Inflammatory macrophage (primary cell): Measurements from ENCODE around the gene CTXND2.
"Not testable (repeated sequence)": the region's sequence is repeated elsewhere in the genome, so short reads cannot be mapped to it uniquely, and the experiment has no call there.

Experiments used
- DNase-seq, 2 donors: peaks; one replicate each; pipeline ENCODE4 v3.0.0-alpha.2; 2020 to 2022
- total RNA-seq, 18 experiments: gene quantifications; one replicate each; lab custom pipeline; 2026; ENCODE audit warnings: mixed read lengths in 6 of 18, inconsistent platforms in 2 of 18; lab: John Stamatoyannopoulos, UW

The CTXND2 gene
- total RNA-seq, result 0 to 0.08 (median 0) reads per million in 18 experiments

- DNase-seq, result no peak
These were observed at the start of gene CTXND2 for GRCh38 chr1:150887018-150887417. TSS of gene CTXND2 (plus strand) at chr1:150887136. CDS start at chr1:150912315, 25,179 bp downstream.

GRCh38 chr1:150840850-150841249 lies 46.1 kb upstream of the CTXND2 start:
- DNase-seq, result not testable (repeated sequence)

GRCh38 chr1:150841626-150842025 lies 45.3 kb upstream of the CTXND2 start:
- no peak for DNase-seq

DNA sequence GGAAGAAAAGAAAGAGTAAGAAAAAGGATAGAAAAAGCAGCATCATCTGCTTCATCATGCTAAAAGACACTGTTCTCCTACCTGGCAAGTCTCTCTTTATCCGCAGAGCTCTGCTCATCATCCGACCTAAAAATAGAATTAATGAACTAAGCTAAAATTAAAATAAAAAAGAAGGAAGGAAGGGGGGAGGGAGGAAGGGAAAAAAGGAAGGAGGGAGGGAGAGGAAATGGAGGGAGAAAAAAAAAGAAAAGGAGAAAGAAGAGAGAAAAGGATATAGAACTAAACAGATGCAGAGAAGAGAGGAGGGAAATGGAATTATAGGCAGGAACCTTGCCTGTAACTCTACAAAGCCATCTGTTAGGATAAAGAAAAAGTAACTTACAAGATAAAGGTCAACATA lies 44.6 kb upstream of the CTXND2 start:
- no peak for DNase-seq

- DNase-seq, result no peak
These were observed 44.0 kb upstream of the CTXND2 start for GRCh38 chr1:150842964-150843363.

- peak; percentile 28 to 48 for DNase-seq
These were observed 43.5 kb upstream of the CTXND2 start for GRCh38 chr1:150843474-150843873.

DNA sequence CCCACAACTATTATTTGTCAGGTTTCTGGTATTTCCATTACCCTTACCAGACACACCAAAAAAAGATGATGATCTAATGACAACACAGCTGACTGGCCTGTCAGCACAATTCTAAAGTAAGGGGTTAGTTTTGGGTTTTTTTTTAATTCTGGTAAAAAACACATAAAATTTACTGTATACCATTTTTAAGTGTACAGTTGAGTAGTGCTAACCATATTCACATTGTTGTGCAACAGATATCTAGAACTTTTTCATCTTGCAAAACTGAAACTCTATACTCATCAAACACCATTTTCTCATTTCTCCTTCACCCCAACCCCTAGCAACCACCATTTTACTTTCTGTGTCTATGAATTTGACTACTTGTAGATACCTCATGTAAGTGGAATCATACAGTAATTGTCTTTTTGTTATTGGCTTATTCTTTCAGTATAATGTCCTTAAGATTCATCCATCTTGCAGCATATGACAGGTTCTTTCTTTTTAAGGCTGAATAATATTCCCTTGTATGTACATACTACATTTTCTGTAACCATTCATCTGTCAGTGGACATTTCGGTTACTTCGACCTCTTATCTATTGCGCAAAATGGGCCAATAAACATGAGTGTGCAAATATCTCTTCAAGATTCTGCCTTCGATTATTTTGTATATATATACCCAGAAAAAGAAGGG lies 40.3 kb upstream of the CTXND2 start:
- no peak for DNase-seq

DNA sequence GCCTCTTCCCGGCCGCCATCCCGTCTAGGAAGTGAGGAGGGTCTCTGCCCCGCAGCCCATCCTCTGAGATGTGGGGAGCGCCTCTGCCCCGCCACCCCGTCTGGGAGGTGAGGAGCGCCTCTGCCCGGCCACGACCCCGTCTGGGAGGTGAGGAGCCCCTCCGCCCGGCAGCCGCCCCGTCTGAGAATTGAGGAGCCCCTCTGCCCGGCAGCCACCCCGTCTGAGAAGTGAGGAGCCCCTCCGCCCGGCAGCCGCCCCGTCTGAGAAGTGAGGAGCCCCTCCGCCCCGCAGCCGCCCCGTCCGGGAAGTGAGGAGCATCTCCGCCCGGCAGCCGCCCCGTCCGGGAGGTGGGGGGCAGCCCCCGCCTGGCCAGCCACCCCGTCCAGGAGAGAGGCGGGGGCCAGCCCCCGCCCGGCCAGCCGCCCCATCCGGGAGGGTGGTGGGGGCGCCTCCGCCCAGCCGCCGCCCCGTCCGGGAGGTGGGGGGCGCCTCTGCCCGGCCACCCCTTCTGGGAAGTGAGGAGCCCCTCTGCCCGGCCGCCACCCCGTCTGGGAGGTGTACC lies 36.1 kb upstream of the CTXND2 start:
- not testable (repeated sequence) for DNase-seq

DNA sequence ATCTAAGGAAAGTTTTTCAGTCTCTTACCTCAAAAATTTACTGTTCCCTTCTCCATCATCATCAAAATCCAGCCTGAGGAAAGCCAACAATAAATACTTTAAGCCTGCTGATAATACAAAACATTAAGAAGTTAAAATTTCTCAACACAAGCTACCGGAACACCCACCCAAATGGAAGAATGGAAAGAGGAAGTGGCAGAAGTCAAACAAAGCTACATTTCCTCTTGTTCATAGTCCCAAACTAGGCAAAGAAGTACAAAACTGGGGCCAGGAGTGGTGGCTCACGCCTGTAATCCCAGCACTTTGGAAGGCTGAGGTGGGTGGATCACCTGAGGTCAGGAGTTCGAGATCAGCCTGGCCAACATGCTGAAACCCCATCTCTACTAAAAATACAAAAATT lies 34.2 kb upstream of the CTXND2 start:
- peak; percentile 32 to 57 for DNase-seq

DNA sequence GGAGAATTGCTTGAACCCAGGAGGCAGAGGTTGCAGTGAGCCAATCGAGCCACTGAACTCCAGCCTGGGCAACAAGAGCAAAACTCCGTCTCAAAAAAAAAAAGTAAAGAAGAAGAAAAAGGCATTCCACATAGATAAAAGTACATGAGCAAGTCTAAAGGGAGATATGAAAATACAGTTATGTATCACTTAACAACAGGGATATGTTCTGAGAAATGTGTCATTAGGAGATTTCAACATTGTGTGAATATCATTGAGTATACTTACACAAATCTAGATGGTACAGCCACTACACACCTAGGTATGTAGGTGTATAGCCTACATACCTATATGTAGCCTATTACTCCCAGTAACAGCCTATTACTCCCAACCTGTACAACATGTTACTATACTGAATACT lies 23.2 kb upstream of the CTXND2 start:
- DNase-seq, result no peak

GRCh38 chr1:150864200-150864599 lies 22.7 kb upstream of the CTXND2 start:
- DNase-seq, result not testable (repeated sequence)

GRCh38 chr1:150869683-150870082 lies 17.3 kb upstream of the CTXND2 start:
- no peak for DNase-seq

- no peak for DNase-seq
These were observed 14.4 kb upstream of the CTXND2 start for GRCh38 chr1:150872572-150872971.

GRCh38 chr1:150873521-150873920 lies 13.4 kb upstream of the CTXND2 start:
- DNase-seq, result no peak

DNA sequence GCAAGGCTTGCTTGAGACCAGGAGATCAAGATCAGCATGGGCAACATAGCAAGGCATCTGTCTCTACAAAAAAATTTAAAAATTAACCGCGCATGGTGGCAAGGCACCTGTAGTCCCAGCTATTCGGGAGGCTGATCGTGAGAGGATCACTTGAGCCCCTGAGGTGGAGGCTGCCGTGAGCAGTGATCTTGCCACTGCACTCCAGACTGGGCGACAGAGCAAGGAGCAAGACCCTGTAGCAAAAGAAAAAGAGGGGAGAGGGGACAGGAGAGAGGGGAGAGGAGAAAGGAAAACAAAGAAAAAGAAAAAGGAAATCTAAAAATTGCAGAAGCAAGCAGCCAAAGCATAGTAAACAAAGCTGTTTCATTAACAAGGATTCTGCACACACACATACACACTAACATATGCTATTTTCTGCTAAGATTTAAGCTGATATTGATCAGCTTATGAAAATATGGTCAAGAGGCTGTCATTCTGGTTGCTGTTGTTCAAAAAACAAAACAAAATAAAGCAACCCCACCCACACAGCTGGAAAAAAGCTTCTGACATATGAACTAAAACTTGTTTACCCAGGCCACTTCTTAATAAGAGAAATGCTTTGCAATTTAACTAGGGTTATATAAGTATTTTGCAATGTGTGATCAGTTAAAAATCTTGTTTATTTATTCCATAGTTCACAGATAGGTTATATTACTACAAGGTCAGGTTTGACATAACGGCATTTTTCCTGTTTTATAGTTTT lies 12.3 kb upstream of the CTXND2 start:
- DNase-seq, result peak; percentile 23 to 36

GRCh38 chr1:150875197-150876118 lies 11.5 kb upstream of the CTXND2 start:
- no peak for DNase-seq

DNA sequence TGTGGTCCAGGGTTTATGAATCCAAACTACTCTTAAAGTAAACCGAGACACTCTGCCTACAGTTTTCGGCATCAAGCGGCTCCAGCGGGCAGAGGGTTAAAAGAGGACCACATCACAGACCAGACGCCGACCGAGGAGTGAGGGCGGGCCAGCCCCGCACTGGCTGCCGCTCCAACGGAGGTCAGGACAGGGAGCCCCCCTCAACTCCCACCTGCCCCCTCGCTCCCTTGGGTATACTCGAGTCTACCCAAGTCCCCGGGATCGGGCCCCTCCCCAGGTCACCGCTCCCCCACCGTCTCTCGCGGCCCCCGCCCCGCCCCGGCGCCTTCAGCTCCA lies 10.8 kb upstream of the CTXND2 start:
- DNase-seq, result peak; percentile 38 to 40

GRCh38 chr1:150878931-150879330 lies 8.0 kb upstream of the CTXND2 start:
- not testable (repeated sequence) for DNase-seq

DNA sequence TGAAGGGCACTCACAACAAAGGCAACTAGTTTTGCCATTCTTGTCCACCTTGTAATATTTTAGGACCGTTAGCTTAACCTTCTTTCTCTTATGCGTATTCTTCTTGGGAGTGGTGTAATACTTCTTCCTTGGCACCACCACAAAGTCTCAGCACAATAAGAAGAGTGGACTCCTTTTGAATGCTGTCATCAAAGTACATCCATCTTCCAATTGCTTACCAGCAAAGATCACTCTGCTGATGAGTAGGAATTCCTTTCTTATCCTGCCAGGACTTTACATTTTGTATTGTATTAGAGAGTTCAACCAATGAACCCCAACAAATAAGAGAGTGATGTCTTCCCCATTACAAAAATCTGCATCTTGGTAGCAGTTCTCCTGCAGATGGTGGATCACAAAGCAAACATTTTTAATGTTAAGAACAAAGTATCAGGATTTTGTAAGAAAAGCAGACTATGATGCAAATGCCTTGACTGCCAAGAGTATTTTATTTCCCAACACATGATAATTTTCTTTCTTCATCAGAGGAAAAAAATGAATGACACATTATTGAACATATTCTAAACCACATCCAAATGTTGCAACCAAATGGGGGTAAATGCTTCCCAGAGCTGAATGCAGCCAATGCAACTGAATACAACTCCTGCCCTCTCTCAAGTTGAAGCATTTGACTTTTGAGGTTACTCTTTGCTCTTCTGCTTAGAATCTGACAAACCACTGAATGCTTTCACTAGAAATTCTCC lies 5.4 kb upstream of the CTXND2 start:
- peak; percentile 48 to 95 for DNase-seq

GRCh38 chr1:150883121-150883520 lies 3.8 kb upstream of the CTXND2 start:
- DNase-seq, result not testable (repeated sequence)

DNA sequence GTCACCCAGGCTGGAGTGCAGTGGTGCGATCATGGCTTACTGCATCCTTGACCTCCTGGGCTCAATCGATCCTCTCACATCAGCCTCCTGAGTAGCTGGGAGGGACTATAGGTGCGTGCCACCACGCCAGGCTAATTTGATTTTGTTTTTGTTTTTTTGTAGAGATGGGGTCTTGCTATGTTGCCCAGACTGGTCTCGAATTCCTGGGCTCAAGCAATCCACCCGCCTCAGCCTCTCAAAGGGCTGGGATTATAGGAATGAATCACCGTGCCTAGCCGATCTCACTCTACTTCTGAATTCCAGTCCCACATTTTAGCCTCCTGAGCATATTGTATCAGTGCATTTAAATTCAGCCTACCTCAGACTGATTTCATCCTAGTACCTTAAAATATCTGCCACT lies 1.8 kb downstream of the CTXND2 start:
- no peak for DNase-seq

GRCh38 chr1:150890033-150890416 lies 3.1 kb downstream of the CTXND2 start:
- no peak for DNase-seq
